EH (cell line): ENCODE results near the gene TSC22D2.

Source experiments
- DNase-seq: peaks from one replicate; pipeline ENCODE4 v3.0.0-alpha.2; 2015; ENCODE audit warnings: low read depth

The TSC22D2 gene

DNA sequence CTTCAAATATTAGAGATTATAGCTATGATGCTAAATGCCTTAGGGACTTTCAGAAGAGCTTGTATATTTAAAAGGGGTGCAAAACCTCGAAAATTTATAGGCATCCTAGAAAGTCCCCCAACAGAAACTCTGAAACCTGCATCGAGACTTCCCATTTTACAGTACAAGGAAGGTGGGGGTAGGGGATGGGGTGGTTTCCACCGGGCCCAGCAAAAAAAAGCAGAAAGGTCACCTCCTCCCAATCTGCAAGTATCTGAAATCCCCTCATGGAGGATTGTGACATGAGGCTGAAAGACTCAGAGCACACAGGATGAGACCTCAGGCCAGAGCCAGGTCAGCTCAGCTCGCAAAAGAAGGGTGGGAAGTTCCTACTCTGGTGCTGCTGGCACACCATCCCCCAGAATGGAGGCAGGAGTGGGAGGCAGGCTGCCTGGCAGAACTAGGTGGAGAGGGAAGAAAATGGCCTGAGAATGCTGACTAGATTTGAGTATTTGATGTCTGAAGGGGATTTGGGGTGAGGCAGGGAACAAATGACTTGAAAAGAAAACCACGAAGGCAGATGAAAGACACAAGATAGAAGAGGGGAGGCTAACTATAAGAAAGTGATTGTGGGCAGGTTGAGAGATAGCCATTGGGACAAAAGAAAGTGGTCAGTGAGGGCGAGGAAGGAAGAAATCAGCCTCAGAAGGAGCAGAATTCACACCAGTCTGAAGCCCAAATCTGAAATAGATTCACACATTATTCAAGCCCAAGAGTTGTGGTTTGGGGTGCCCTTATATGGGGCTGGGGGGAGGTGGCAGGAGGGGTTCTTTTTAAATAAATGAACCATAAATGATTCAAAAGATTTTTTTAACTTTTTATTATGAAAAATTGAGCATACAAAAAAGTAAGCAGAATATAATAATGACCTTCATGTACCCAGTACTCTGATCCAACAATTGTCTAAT is 22.5 kb upstream of the TSC22D2 start:
- DNase-seq, result peak; percentile 8

GRCh38 chr3:150388498-150389418 is 19.3 kb upstream of the TSC22D2 start:
- peak; percentile 63 for DNase-seq

- no peak for DNase-seq
Observed at GRCh38 chr3:150390087-150390486, 18.0 kb upstream of the TSC22D2 start.

- DNase-seq, result peak; percentile 59
Observed at GRCh38 chr3:150391161-150391560, 16.9 kb upstream of the TSC22D2 start.

- DNase-seq, result peak; percentile 8
Observed at GRCh38 chr3:150393745-150394144, 14.4 kb upstream of the TSC22D2 start.

GRCh38 chr3:150394606-150395005 is 13.5 kb upstream of the TSC22D2 start:
- peak; percentile 33 for DNase-seq

GRCh38 chr3:150396491-150396890 is 11.6 kb upstream of the TSC22D2 start:
- DNase-seq, result no peak

DNA sequence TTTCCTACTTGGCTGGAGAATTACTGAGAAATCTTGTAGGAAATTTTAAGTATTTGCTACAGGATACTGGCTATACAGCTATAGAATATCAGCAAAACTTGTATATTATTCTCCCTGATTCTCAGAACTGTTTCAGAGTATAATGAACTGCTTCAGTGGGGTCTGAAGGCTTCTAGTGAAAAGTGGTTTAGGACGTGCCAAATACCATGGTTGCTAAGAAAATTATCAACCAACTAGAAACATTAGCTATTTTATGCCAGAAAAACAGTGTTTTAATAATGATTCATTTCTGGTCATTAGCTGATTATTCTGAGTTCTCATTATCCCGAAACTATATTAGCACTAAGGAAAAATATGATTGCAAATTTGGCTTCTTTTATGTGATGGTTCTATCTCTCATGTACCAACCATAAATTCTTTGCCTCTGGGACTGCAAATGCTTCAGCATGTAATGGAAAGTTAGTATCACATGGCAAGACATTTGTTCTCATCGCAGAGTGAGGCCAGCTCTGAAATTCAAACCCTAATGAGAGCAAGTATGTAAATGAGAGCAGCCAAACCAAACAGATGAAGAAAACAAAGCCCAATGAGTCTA is 11.0 kb upstream of the TSC22D2 start:
- DNase-seq, result peak; percentile 17

GRCh38 chr3:150399060-150399459 is 9.0 kb upstream of the TSC22D2 start:
- no peak for DNase-seq

- DNase-seq, result no peak
Observed at GRCh38 chr3:150401285-150401684, 6.8 kb upstream of the TSC22D2 start.

- DNase-seq, result no peak
Observed at GRCh38 chr3:150402217-150402616, 5.9 kb upstream of the TSC22D2 start.

GRCh38 chr3:150404023-150404422 is 4.1 kb upstream of the TSC22D2 start:
- no peak for DNase-seq

GRCh38 chr3:150407051-150407807 is 869 bp upstream of the TSC22D2 start:
- DNase-seq, result peak; percentile 79

GRCh38 chr3:150407808-150408220 is 284 bp upstream of the TSC22D2 start:
- no peak for DNase-seq

DNA sequence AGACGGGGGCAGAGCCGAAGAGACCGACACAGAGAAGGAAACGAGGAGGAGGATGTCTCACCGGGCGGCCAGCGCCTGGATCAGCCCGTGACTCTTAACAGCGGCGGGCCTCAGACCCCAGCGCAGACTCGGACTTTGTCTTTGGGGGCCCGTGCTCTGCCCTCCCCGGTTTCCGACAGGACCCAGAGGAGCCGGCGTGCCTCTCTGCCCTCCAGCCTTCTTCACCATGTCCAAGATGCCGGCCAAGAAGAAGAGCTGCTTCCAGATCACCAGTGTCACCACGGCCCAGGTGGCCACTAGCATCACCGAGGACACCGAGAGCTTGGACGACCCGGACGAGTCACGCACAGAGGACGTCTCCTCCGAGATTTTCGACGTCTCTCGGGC is 1.0 kb downstream of the TSC22D2 start:
- DNase-seq, result no peak

- DNase-seq, result peak; percentile 77
Observed at GRCh38 chr3:150409512-150410310, 1.6 kb downstream of the TSC22D2 start.

- peak; percentile 53 for DNase-seq
Observed at GRCh38 chr3:150410311-150411105, 2.4 kb downstream of the TSC22D2 start.

- no peak for DNase-seq
Observed at GRCh38 chr3:150411106-150411460, 3.0 kb downstream of the TSC22D2 start.

DNA sequence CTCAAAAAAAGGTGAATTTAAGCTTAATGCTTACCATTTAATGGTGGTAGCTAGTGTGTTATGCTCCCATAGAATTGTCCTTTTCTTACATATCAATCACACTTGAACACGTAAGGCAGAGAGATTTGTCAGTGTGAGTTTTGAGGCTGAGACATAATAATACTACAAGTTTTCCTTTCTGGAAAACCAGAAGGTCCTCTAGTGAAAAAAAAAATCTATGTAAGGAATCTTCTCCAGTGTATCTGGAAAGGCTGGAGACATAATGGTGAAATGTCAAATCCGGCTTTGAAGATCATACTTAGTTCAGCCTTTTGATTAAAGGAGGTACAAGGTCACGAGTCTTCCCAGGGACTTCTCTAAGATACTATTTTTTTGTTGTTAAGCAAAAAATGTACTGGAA is 3.4 kb downstream of the TSC22D2 start:
- no peak for DNase-seq

DNA sequence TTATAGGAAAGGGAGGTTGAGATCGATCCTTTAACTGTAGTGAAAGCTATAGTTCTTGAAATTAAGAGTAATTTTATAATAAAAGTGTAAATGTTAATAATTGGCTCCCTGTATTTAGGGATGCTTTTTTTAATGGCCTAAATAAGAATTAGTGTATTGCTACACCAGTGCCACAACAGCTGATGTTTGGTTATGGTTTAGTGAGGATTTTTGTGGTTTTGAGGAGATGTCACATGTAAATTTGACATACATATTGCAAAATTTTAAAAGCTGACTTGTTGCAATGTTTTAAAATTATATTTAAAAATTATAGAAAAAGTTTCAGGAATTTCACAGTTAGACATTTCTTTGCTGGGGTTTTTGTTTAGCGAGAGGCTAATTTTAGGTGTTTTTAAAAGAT is 3.9 kb downstream of the TSC22D2 start:
- DNase-seq, result peak; percentile 33
